ENCODE results near the gene RFWD3. TPM values are rescaled to one million over a fixed set of nuclear protein-coding genes. Genes with fewer than 3 reads are reported as not detected.
A peak's percentile ranks its signal among the peaks of the same experiment; 100 is the strongest.

Gene RFWD3
- total RNA-seq, 1 donor from 2014 or later, result 26.1 TPM

GRCh38 chr16:74582970-74583369 is 83.7 kb downstream of the RFWD3 start:
- DNase-seq (ENCODE audit: low read depth), result no peak

- DNase-seq (ENCODE audit: low read depth), result no peak
Observed at GRCh38 chr16:74580833-74581232, 85.8 kb downstream of the RFWD3 start.

GRCh38 chr16:74578838-74579237 is 87.8 kb downstream of the RFWD3 start:
- no peak for DNase-seq (ENCODE audit: low read depth)

- DNase-seq (ENCODE audit: low read depth), result no peak
Observed at GRCh38 chr16:74578433-74578832, 88.2 kb downstream of the RFWD3 start.

- DNase-seq (ENCODE audit: low read depth), result peak; percentile 68
Observed at GRCh38 chr16:74577882-74578366, 88.8 kb downstream of the RFWD3 start.

- peak; percentile 13 for DNase-seq (ENCODE audit: low read depth)
Observed at GRCh38 chr16:74575807-74576643, 90.7 kb downstream of the RFWD3 start.

GRCh38 chr16:74575175-74575806 is 91.4 kb downstream of the RFWD3 start:
- no peak for DNase-seq (ENCODE audit: low read depth)

GRCh38 chr16:74574146-74574545 is 92.5 kb downstream of the RFWD3 start:
- no peak for DNase-seq (ENCODE audit: low read depth)

- DNase-seq (ENCODE audit: low read depth), result no peak
Observed at GRCh38 chr16:74573622-74574021, 93.1 kb downstream of the RFWD3 start.

Other genes starting within 250 kb of the RFWD3 start
- 1.9 and 10.2 TPM in 2 replicates for gene CLEC18B, start 245.4 kb downstream of the RFWD3 start, total RNA-seq
- 47.1 and 232 TPM in 2 replicates for gene GLG1, start 59.8 kb downstream of the RFWD3 start, total RNA-seq
- gene MLKL, start 34.0 kb upstream of the RFWD3 start, total RNA-seq, result 11.8 and 19.8 TPM in 2 replicates
- 0.20 and 1.7 TPM in 2 replicates for gene FA2H, start 107.9 kb upstream of the RFWD3 start, total RNA-seq

Measured in renal cortical epithelial cell (primary cell).